ENCODE data around the gene PTPRD. TPM values are rescaled to one million over a fixed set of nuclear protein-coding genes. Genes with fewer than 3 reads are reported as not detected.

Gene PTPRD
- total RNA-seq, 1 experiment from 2014 or later = 69.6 TPM

- Mint-ChIP-seq H3K36me3 (no peaks in the 10 kb centered on the region), H3K27ac (no peak overlapping the region), H3K27me3 (ENCODE audit: low read depth) (no peaks in the 10 kb centered on the region), H3K4me3 (no peak overlapping the region), H3K4me1 (no peaks in the 10 kb centered on the region), H3K9me3 (no peaks in the 10 kb centered on the region)
- ChIA-PET POLR2A (no interaction called here), CTCF (no interaction called here)
- ATAC-seq = no peak
- no peak for DNase-seq (ENCODE audit: low spot score)
- TF ChIP-seq OVOL2 (CRISPR knock-in tag; IDR thresholded peaks at IDR 0.05; ENCODE audit: borderline replicate concordance) = no peak
- no peak for TF ChIP-seq ATF1 (CRISPR knock-in tag; IDR thresholded peaks at IDR 0.05)
- TF ChIP-seq MXD4 (CRISPR knock-in tag; IDR thresholded peaks at IDR 0.05; ENCODE audit: borderline replicate concordance) = no peak
Observed at GRCh38 chr9:8361364-8361763, 2251.4 kb downstream of the PTPRD start.

- Mint-ChIP-seq H3K4me1 (no peaks in the 10 kb centered on the region), H3K36me3 (no peaks in the 10 kb centered on the region), H3K27me3 (ENCODE audit: low read depth) (no peaks in the 10 kb centered on the region), H3K9me3 (no peaks in the 10 kb centered on the region), H3K27ac (no peak overlapping the region), H3K4me3 (no peak overlapping the region)
- DNase-seq (ENCODE audit: low spot score) = no peak
- ChIA-PET CTCF (no interaction called here), POLR2A (no interaction called here)
- no peak for ATAC-seq
- TF ChIP-seq AFF4 (CRISPR knock-in tag; IDR thresholded peaks at IDR 0.05; ENCODE audit: borderline replicate concordance) = no peak
- TF ChIP-seq TEAD1 (CRISPR knock-in tag; IDR thresholded peaks at IDR 0.05) = no peak
- no peak for TF ChIP-seq STAT6 (CRISPR knock-in tag; conservative IDR thresholded peaks at IDR 0.05; ENCODE audit: low read depth)
- TF ChIP-seq ATF3 (CRISPR knock-in tag; conservative IDR thresholded peaks at IDR 0.05) = no peak
- TF ChIP-seq HMGA2 (CRISPR knock-in tag; IDR thresholded peaks at IDR 0.05) = no peak
- no peak for TF ChIP-seq OVOL2 (CRISPR knock-in tag; IDR thresholded peaks at IDR 0.05; ENCODE audit: borderline replicate concordance)
- no peak for TF ChIP-seq ZNF512 (CRISPR knock-in tag; IDR thresholded peaks at IDR 0.05; ENCODE audit: borderline replicate concordance)
- no peak for TF ChIP-seq ZNF121 (CRISPR knock-in tag; IDR thresholded peaks at IDR 0.05)
- no peak for TF ChIP-seq ZNF281 (CRISPR knock-in tag; IDR thresholded peaks at IDR 0.05)
- no peak for TF ChIP-seq TCF7 (CRISPR knock-in tag; IDR thresholded peaks at IDR 0.05; ENCODE audit: low read depth)
Observed at GRCh38 chr9:8356406-8356805, 2256.4 kb downstream of the PTPRD start.
